HG02678 (cell line): ENCODE data around the gene NMBR.
"Not testable (repeated sequence)": the region's sequence is repeated elsewhere in the genome, so short reads cannot be mapped to it uniquely, and the experiment has no call there.

Experiments used
- ATAC-seq: cut with Tn5 transposase; IDR thresholded peaks from one replicate; pipeline ENCODE4 v1.9.1; 2021; ENCODE audit warnings: mild to moderate bottlenecking, moderate library complexity; ENCODE audit not compliant: unreplicated experiment

The NMBR gene

GRCh38 chr6:142155895-142156757 lies 9.2 kb upstream of the NMBR start:
- ATAC-seq = peak; percentile 70

DNA sequence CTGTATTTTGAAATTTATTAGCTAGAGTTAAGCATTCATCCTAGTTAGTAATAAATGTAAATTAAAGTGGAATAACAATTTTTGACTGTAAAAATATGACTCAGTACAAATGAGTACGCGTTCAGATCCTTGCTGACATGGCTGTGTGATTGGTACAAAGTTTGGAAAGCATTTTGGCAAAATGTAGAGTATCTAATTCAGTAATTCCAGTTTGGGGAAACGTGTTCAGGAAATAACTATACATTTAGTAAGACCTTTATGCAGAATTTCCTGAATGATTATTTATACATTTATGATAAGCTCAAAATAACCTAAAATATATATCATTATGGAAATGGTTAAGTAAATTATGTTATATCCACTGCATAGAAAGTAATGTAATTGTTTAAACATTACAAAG lies 8.2 kb upstream of the NMBR start:
- ATAC-seq = no peak

GRCh38 chr6:142154336-142154735 lies 7.4 kb upstream of the NMBR start:
- ATAC-seq = no peak

DNA sequence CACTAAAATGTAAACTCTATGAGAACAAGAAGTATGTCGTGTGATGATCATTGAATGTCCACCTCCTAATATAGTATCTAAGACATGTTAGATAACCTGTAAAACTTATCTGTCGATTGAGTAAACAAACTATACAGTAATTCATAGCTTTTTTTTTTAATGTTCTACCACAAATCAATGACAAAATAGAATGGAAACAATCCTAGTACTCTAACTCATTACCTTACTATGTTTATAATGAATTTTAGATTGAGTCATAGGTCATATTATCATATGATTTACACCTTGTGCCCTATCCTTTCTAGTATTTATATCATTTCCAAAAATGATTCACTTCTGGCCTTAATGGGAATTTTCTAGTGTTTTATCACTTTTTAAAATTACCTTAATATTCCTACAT lies 6.3 kb upstream of the NMBR start:
- ATAC-seq = no peak

- ATAC-seq = no peak
Measured at GRCh38 chr6:142152746-142153145, 5.8 kb upstream of the NMBR start.

GRCh38 chr6:142141531-142141930 lies 5.4 kb downstream of the NMBR start:
- not testable (repeated sequence) for ATAC-seq

GRCh38 chr6:142138876-142139275 lies 8.0 kb downstream of the NMBR start:
- no peak for ATAC-seq

DNA sequence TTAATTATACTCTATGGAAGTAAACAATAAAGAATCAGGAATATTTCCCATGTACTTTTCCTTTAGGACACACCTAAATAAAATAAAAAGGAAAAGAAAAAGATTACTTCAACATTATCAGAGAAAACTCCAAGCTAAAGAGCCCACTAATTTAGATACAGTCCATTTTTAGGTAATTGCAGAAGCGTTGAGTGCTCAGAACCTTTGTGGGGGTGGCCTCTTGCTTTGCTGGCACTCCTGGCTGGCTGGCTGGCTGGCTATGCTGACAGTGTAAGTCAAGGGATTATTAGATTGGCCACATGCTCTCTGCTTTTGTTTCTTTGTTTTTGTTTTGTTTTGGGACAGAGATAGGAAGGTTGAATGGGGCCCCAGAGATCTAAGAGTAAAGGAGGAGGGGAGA lies 14.3 kb downstream of the NMBR start, which contains the start of gene GJE1:
TSS of gene GJE1 (plus strand) at position 301 of the 400 bp plus-strand sequence. CDS start 234 bp downstream, outside the sequence.
- ATAC-seq = no peak

DNA sequence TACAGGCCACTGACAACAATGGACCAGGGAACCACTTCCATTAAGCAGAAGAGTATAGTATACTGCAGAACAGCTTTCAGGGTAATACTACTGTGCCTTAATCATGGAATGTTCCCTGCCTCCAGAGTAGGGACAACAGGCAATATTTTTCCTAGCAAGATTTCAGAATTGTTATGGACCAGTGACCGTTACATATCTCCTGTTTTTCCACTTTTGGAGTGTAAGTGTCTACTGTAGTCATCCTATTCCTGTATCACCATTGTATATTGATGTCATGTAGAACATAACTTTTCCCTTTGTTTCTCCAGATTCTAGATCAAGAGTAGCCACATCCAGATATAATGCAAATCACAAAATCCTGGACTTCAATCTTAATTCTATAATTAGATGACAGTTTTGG lies 16.1 kb downstream of the NMBR start:
- no peak for ATAC-seq

GRCh38 chr6:142121342-142121741 lies 25.6 kb downstream of the NMBR start:
- ATAC-seq = no peak

- ATAC-seq = no peak
Measured at GRCh38 chr6:142118925-142119324, 28.0 kb downstream of the NMBR start.

DNA sequence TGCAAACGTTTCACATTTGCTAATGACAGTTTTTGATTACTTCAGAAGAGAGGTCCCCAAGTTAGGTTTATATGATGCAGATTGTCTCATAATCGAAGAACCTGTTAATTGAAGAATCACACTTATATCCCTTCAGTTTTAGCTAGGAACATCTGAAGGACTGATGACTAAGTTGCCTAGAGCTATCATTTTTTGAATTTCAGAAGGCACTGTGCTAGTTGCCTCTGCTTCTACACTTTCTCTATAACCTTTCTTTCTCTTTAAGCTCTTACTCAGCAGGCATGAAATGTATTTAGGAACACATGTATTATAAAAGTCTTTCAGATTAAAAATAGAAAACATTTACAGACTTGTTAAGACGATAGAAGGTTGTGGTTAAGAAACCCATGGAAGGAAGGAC lies 28.6 kb downstream of the NMBR start:
- no peak for ATAC-seq

- ATAC-seq = no peak
Measured at GRCh38 chr6:142117366-142117765, 29.6 kb downstream of the NMBR start.

DNA sequence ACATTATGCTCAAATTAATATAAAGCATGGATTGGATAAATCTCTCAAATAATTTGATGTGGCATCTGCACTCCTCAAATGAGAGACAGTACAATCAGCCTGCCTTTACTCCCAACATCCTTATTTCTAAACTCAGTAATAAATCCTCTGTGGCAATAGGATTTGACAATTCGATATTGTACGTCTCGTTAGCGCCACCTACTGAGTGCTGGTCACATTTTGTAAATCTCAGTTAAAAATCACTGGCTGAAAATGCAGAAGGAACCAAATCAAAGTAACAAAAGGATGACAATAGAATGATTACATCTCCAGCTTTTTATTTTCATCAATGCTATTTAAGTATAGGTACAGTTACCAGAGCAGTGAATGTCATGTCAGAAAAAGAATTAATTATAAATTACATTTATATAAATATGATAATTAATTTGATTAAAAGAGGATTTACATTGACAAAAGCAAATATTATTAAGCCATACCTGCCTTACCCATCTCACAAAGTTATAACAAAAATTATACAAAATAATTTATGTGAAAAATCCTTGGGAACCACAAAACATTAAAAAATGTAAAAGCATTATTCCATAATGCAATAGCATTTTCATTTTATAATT lies 34.4 kb downstream of the NMBR start:
- peak; percentile 67 for ATAC-seq

DNA sequence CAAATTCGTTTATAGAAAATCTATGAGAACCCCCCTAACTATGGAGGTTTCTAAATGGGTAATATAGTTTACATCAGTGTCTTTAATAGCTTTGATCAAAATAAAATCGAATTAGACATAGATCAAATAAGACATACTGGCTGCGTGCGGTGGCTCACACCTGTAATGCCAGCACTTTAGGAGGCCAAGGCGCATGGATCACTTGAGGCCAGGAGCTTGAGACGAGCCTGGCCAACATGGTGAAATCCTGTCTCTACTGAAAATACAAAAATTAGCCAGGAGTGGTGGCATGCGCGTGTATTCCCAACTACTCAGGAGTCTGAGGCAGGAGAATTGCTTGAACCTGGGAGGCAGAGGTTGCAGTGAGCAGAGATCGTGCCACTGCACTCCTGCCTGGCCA lies 36.1 kb downstream of the NMBR start:
- ATAC-seq = not testable (repeated sequence)

GRCh38 chr6:142104820-142105219 lies 42.1 kb downstream of the NMBR start:
- not testable (repeated sequence) for ATAC-seq

DNA sequence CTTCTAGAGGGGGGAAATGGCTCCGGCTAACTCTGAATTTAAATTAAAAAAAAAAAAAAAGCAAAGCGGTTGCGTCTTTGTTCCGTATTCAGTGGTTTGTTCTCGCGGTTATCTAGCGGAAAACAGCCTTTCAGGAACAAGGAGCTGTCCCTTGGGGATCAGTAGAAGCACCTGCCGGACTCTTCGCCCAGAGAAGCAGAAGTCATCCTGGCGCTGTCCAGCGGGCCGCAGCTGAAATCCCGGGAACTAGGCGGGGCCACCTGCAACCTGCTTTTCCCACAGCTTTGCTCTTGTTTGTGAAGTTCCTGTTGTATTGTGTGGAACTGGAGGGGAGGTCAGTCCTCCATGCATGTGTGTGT lies 58.1 kb downstream of the NMBR start:
- ATAC-seq = no peak

GRCh38 chr6:142087950-142088857 lies 58.7 kb downstream of the NMBR start:
- ATAC-seq = no peak

DNA sequence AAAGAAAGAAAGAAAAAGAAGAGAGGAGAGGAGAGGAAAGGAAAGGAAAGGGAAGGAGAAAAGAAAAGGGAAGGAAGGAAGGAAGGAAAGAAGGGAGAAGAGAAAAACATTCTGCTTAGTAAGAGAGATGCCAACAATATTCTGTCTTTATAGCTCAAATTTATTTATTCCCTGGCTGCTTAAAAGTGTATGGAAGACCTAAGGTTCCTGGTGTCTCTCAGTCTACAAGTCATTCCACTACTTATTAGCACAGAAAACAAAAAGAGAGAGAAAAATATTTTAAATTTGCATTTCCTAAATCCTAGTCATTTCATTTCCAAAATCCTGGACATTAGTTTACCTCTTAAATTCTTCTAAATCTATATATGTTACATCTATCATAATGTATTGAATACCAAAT lies 67.8 kb downstream of the NMBR start:
- ATAC-seq = no peak

- no peak for ATAC-seq
Measured at GRCh38 chr6:142075516-142076101, 71.3 kb downstream of the NMBR start.

DNA sequence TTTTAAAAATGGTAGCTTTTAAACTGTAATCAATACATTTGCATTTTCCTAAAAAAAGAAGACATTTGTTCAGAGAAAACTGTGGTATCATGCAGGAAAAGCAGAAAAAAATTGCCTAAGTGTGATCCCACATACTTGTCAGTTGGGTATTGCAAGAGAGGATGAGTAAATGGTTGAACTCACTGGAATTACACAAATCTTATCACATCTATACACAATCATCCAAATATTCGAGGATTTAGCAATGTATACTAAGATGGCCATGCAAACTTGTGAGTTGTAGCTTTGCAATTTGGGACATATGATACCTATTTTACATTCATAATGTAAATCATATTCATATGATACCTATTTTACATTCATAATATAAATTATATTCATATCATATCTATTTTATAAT lies 72.4 kb downstream of the NMBR start:
- no peak for ATAC-seq
